Esophagus mucosa (tissue), 1 donor: ENCODE data around the gene HBQ1. TPM values are rescaled to one million over a fixed set of nuclear protein-coding genes. Genes with fewer than 3 reads are reported as not detected.
"Not testable (repeated sequence)": the region's sequence is repeated elsewhere in the genome, so short reads cannot be mapped to it uniquely, and the experiment has no call there.

Experiments used
- ATAC-seq: fragments of 200-7000 bp; cut with Tn5 transposase; one replicate; pipeline ENCODE4 v1.9.1; 2020
- total RNA-seq: library from RNA; stranded (reverse); gene quantifications from one replicate; pipeline ENCODE4 v1.2.4, GENCODE V29; 2023
- donor health status: DM: yes; HTN: yes; CAD: no.

Gene HBQ1
- total RNA-seq, 1 donor from 2014 or later, result not detected

DNA sequence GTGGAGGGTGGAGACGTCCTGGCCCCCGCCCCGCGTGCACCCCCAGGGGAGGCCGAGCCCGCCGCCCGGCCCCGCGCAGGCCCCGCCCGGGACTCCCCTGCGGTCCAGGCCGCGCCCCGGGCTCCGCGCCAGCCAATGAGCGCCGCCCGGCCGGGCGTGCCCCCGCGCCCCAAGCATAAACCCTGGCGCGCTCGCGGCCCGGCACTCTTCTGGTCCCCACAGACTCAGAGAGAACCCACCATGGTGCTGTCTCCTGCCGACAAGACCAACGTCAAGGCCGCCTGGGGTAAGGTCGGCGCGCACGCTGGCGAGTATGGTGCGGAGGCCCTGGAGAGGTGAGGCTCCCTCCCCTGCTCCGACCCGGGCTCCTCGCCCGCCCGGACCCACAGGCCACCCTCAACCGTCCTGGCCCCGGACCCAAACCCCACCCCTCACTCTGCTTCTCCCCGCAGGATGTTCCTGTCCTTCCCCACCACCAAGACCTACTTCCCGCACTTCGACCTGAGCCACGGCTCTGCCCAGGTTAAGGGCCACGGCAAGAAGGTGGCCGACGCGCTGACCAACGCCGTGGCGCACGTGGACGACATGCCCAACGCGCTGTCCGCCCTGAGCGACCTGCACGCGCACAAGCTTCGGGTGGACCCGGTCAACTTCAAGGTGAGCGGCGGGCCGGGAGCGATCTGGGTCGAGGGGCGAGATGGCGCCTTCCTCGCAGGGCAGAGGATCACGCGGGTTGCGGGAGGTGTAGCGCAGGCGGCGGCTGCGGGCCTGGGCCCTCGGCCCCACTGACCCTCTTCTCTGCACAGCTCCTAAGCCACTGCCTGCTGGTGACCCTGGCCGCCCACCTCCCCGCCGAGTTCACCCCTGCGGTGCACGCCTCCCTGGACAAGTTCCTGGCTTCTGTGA lies 3.5 kb upstream of the HBQ1 start, which contains the start of gene HBA1:
Gene HBA1, plus strand, starts transcription at position 204 of the 906 bp plus-strand sequence. Its CDS starts 37 bp downstream, at position 241.
- peak; percentile 42 for ATAC-seq

DNA sequence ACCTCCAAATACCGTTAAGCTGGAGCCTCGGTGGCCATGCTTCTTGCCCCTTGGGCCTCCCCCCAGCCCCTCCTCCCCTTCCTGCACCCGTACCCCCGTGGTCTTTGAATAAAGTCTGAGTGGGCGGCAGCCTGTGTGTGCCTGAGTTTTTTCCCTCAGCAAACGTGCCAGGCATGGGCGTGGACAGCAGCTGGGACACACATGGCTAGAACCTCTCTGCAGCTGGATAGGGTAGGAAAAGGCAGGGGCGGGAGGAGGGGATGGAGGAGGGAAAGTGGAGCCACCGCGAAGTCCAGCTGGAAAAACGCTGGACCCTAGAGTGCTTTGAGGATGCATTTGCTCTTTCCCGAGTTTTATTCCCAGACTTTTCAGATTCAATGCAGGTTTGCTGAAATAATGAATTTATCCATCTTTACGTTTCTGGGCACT lies 2.9 kb upstream of the HBQ1 start:
- ATAC-seq, result no peak

DNA sequence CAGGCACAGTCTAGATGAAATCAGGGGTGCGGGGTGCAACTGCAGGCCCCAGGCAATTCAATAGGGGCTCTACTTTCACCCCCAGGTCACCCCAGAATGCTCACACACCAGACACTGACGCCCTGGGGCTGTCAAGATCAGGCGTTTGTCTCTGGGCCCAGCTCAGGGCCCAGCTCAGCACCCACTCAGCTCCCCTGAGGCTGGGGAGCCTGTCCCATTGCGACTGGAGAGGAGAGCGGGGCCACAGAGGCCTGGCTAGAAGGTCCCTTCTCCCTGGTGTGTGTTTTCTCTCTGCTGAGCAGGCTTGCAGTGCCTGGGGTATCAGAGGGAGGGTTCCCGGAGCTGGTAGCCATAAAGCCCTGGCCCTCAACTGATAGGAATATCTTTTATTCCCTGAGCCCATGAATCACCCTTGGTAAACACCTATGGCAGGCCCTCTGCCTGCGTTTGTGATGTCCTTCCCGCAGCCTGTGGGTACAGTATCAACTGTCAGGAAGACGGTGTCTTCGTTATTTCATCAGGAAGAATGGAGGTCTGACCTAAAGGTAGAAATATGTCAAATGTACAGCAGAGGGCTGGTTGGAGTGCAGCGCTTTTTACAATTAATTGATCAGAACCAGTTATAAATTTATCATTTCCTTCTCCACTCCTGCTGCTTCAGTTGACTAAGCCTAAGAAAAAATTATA lies 2.1 kb upstream of the HBQ1 start:
- no peak for ATAC-seq

DNA sequence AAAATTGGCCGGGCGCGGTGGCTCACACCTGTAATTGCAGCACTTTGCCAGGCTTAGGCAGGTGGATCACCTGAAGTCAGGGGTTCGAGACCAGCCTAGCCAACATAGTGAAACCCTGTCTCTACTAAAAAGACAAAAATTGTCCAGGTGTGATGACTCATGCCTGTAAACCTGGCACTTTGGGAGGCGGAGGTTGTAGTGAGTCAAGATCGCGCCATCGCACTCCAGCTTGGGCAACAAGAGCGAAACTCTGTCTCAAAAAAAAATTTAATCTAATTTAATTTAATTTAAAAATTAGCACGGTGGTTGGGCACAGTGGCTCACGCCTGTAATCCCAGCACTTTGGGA lies 1.6 kb upstream of the HBQ1 start:
- no peak for ATAC-seq

DNA sequence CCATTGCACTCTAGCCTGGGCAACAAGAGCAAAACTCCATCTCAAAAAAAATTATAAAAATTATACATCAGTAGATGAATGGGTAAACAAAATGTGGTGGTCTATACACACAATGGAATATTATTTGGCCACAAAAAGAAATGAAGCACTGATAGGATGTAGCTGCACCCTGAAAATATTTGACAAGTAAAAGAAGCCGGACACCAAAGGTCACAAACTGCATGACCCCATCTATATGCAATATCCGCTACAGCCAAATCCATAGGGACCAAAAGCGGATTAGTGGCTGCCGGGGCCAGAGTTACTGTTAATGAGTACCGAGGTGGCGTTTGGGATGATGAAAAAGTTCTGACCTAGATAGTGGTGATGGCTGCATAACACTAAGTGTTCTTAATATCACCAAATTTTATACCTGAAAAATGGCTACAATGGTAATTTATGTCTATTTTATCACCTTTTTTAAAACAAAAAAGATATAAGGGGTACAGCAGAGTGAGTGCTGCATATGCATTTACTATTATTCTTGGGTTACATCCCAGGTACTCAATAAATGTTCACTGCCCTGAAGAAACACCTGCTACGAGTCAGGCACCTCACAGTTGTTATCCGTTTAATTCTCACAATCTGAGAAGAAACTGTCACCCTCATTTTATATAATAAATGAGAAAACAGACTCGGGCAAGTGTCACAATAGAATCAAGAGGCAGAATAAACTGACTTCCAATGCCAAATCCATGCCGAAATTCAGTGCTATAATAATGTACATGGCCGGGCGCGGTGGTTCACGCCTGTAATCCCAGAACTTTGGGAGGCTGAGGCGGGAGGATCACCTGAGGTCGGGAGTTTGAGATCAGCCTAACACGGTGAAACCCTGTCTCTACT lies 807 bp upstream of the HBQ1 start:
- ATAC-seq, result no peak

DNA sequence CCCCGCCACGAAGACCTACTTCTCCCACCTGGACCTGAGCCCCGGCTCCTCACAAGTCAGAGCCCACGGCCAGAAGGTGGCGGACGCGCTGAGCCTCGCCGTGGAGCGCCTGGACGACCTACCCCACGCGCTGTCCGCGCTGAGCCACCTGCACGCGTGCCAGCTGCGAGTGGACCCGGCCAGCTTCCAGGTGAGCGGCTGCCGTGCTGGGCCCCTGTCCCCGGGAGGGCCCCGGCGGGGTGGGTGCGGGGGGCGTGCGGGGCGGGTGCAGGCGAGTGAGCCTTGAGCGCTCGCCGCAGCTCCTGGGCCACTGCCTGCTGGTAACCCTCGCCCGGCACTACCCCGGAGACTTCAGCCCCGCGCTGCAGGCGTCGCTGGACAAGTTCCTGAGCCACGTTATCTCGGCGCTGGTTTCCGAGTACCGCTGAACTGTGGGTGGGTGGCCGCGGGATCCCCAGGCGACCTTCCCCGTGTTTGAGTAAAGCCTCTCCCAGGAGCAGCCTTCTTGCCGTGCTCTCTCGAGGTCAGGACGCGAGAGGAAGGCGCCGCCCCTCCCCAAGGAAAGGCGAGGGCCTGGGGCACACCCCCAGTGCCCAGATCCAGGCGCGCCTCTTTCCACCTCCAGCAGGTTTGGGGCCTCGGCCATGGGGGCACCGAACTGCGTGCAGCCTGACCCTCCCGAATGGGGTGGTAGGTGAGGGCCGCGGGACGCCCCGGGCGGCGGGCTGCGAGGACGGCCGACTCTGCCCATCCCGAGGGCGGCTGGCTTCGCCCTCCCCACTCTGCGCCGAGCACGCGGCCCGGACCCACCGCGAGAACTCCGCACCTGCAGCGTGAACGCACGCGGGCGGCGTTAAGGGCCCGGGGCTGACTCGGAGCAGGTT lies 664 bp downstream of the HBQ1 start:
- peak; percentile 90 for ATAC-seq

DNA sequence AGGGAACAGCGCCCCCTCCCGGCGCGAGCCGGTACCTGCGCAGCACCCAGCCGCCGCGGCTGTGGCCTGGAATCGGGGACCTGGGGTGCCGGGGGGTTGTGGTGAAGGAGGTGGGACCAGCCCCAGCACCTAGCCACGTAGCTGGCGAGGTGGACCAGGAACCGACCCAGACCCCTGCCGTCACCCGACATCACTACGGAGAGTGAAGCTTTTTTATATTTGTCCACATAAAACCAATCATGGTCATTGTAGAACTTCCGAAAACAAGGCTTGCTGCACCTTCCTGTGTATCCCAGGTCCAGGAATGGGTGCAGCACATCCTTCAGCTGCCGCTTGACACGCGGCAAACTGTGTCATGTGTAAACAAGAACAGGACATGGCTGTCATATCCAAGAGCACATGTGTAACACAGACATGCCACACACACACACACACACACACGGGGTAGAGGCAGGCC lies 1.3 kb downstream of the HBQ1 start:
- ATAC-seq, result no peak

DNA sequence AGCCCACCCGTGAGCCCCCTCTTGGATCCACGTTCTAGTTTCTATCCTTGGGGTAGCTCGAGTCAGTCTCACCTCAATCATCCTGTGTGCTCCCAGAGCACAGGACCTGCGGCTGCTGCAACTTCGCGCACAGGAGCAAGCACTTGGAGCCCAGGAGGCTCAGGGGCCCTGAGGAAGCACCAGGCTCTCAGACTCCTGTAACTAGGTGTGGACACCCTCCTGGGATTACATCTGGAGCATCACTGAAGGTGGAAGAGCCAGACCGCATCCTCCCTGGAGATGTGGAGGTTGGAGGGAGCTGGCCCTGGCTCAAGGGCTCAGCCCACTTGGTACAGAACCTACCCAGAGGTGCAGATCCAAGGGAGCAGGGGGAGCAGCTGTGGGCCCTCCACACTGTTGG lies 2.7 kb downstream of the HBQ1 start:
- ATAC-seq, result no peak

DNA sequence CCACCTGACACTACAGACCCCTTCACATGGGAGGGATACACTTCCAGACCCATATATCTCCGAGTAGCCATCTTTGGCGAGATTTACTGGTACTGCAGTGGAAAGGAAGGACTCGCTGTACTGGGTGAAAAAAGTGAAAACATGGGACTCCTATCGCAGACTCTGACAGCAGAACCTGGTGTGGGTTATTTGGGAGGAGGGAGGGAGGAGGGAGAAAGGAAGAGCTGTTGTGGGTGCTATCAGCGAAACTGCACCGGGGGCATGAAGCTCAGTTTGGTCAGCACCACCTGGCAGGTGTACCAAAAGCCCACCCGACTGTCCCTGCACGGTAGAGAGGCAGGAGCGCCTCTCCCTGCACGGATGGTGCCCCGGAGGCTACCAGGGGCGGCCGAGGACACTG lies 5.0 kb downstream of the HBQ1 start:
- ATAC-seq, result no peak

DNA sequence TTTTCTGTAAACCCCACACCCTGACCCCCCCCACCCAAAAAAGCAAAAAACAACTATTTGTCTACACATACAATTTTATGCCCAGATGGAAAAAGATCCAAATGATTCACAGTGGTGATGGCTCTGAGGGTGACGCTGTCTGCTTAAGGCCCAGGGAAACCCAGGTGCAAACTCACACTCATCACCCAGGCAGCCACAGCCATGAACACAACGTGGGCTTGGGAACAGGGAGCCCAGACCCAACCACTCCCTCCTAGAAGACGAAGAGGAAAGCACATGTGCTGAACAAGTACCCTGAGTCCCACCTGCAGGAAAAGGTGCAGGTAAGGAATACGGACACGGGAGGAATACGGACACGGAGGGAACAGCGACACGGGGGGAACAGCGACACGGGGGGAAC lies 5.4 kb downstream of the HBQ1 start:
- ATAC-seq, result no peak

DNA sequence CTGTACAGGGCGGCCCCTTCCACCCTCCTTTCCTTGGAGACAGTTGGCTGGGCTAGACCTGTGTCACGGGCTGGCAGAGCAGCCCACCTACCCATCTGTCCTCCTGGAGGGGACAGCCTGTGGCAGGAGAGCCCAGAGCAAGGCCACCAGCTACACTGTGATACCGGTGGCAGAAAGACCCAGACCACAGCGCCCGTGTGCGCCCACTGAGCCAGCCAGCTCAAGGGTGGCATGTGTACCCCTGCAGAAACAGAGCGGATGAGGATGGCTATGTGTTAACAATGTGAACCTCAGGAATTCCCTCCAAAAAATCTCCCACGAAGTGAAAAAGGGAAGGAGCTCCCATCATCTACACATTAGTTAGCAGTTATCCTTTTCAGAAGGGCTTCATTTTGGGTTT lies 7.1 kb downstream of the HBQ1 start:
- no peak for ATAC-seq

DNA sequence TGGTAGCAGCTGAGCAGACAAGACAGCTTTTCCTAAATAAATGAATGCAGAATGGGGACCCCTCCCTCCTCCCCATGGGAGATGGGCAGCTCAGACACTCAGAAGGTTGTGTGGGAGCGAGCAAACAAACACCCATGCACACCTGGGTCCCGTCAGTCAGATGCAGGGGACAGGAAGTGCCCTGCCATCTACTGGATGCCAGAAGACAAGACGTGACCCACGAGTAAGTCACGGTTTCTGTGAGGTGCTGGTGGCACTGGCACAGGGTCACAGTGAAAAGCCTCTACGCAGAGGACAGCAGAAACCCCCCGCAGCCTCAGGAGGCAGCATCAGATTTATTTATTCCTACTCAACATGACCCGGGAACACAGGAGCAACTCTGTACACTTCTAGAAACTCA lies 8.4 kb downstream of the HBQ1 start:
- ATAC-seq, result no peak

DNA sequence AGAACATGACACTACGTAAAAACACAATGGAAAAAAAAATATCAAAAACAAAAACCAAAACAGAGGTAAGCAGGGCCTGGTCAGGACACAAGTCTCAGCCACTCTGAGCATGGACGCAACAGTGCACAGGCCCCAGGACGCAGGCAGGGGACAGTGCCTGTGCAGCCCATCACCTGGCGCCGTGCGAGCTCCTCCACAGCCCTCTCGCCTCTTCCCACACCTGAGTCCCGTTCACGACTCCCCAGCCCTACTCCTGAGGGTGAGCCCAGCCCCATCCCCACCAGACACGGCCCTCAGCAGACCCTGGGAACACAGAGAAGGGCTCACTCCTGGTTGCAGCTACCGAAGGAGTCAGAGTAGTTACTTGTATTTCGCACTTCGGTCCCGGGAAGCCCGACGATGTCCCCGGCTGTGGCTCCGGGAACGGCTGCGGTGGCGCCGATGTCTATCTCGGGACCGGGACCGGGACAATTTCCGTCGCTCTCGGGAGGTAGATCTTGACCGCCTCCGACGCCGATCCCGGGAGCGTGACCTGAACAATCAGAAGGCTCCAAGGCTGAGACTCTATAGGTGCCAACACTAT lies 9.4 kb downstream of the HBQ1 start:
- ATAC-seq, result peak; percentile 15

DNA sequence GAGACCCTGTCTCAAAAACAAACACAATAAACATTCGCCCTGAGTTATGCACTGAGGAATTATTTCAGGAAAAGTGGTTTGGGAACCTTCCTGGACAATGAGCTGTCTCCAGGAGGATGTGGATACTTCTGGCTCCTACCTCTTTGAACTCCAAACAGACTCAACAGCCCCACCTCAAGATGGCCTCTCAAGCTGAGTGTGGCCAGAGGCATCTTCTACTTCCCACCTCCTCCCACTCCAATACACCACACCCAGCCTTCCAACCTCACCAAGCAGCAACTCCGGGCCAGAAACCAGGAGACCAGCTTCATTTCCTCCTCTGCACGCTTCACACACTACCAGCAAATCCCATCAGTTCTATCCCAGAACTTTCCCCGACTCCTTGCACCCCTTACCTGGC lies 11.6 kb downstream of the HBQ1 start:
- ATAC-seq, result no peak

DNA sequence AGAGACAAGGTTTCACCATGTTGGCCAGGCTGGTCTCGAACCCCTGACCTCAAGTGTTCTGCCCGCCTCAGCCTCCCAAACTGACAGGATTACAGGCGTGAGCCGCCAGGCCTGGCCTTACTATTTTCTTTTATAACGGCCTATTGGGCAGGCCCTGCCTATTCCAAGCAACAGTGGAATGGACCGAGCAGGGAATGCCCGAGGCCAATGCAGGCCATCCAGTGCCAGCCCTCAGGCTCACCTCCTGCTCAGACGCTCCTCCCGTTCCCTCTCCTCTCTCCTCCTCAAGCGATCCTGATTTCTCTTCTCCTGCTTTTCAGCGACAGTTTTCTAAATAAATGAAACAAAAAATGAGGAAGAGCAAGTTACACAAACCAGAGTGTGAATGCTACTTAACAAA lies 12.4 kb downstream of the HBQ1 start:
- ATAC-seq, result no peak

DNA sequence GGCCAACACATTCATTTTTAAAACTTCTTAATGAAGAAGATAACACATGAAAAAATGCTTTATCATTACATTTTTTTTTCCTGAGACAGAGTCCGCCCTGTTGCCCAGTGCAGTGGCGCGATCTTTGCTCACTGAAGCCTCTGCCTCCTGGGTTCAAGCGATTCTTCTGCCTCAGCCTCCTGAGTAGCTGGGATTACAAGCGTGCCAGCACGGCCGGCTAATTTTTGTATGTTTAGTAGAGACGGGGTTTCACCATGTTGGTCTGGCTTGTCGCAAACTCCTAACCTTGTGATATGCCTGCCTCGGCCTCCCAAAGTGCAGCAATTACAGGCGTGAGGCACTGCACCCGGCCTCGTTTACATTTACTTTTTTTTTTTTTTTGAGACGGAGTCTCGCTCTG lies 13.2 kb downstream of the HBQ1 start:
- no peak for ATAC-seq

DNA sequence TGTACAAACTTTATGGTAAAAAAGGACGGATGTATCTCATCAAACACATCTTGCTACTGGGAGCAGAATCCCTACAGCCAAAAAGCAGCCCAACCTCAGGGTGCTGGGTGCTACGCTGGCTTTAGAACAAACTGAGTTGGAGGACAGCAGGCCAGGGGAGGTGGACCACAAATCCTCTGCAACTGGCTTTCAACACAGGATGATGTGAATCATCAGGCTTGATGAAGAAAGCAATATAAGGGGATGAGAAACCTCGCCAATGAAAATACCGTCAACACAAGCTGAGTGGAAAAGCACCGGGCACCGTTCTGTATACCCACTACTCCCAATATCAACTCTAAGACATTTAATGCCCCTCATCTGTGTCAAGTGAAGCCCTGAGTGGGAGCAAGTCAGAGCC lies 14.3 kb downstream of the HBQ1 start:
- no peak for ATAC-seq

DNA sequence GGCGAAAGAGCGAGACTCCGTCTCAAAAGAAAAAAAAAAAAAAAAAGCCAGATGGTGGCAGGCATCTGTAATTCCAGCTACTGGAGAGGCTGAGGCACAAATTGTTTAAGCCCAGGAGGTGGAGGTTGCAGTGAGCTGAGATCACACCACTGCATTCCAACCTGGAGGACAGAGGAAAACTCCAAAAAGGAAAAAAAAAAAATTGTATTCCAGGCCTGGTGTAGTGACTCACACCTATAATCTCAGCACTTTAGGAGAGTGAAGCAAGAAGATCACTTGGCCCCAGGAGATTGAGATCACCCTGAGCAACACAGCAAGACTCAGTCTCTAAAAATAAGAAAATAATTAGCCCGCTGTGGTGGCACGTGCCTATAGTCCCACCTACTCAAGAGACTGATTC lies 20.1 kb downstream of the HBQ1 start:
- ATAC-seq, result no peak

DNA sequence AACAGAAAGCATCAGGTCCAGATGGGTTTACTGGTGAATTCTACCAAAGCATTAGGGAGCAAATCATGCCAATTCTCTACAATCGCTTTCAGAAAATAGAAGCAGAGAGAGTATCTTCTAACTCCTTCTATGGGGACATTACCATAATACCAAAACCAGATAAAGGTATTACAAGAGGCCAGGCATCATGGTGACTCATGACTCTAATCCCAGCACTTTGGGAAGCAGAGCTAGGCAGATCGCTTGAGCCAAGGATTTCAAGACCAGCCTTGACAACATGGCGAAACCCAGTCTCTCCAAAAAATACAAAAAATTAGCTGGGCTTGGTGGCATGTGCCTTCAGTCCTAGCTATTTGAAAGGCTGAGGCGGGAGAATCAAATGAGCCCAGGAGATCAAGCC lies 23.0 kb downstream of the HBQ1 start:
- ATAC-seq, result peak; percentile 33

DNA sequence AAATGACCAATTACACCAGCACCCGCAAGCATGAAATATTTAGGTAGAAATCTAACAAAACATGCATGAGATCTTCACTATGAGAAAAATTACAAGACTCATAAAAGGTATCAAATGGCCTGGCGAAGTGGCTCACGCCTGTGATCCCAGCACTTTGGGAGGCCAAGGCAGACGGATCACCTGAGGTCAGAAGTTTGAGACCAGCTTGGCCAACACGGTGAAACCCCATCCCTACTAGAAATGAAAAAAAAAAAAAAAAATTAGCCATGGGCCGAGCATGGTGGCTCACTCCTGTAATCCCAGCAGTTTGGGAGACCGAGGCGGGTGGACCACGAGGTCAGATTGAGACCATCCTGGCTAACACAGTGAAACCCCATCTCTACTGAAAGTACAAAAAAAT lies 23.8 kb downstream of the HBQ1 start:
- not testable (repeated sequence) for ATAC-seq

DNA sequence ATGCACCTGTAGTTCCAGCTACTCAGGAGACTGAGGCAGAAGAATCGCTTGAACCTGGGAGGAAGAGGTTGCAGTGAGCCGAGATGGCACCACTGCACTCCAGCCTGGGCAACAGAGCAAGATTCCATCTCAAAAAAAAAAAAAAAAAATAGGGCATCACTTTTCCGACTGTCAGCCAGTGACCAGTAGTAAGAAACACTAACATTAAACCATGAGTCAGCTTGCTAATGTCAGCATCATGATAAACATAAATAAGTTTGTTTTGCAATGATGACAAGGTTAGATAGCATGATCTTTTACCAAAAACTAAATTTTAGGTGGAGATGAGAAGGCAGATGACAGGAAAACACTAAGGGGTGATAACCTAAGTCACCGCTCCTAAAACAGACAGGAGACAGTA lies 29.1 kb downstream of the HBQ1 start:
- ATAC-seq, result not testable (repeated sequence)
